OCI-LY1 (cell line): ENCODE measurements around the gene XYLT1.

Experiments
- H2AFZ ChIP-seq: fragments of 200-600 bp; sonication (generic), shearing (Covaris generic); 2 replicates; pipeline ENCODE4 v1.6.0; 2014; ENCODE audit warnings: antibody characterized with exemption, mild to moderate bottlenecking, low read length
- H3F3A ChIP-seq: fragments of 200-600 bp; sonication (generic), shearing (Covaris generic); 2 replicates; pipeline ENCODE4 v1.6.0; 2014; ENCODE audit warnings: mild to moderate bottlenecking, antibody characterized with exemption, low read length, moderate library complexity; ENCODE audit not compliant: insufficient read depth
- H3K27ac ChIP-seq: fragments of 200-600 bp; sonication (generic); 2 replicates; pipeline ENCODE4 v1.5.1; 2014; ENCODE audit warnings: low read length, mixed run types, mild to moderate bottlenecking, low read depth; ENCODE audit not compliant: poor library complexity, severe bottlenecking
- H3K27me3 ChIP-seq: fragments of 200-600 bp; sonication (generic); 2 replicates; pipeline ENCODE4 v1.6.0; 2014; ENCODE audit warnings: antibody characterized with exemption, mild to moderate bottlenecking, low read length, moderate library complexity; ENCODE audit not compliant: insufficient read depth
- H3K36me3 ChIP-seq: fragments of 200-600 bp; sonication (generic); 2 replicates; pipeline ENCODE4 v1.6.1; 2014; ENCODE audit warnings: mild to moderate bottlenecking, antibody characterized with exemption, low read length, moderate library complexity, mixed read lengths; ENCODE audit not compliant: insufficient read depth
- H3K4me1 ChIP-seq: fragments of 200-600 bp; sonication (generic); 2 replicates; pipeline ENCODE4 v1.5.1; 2014; ENCODE audit warnings: mild to moderate bottlenecking, low read length, moderate library complexity; ENCODE audit not compliant: insufficient read depth, severe bottlenecking
- H3K4me2 ChIP-seq: fragments of 200-600 bp; sonication (generic), shearing (Covaris generic); 2 replicates; pipeline ENCODE4 v1.6.1; 2014; ENCODE audit warnings: low read length
- H3K4me3 ChIP-seq: fragments of 200-600 bp; sonication (generic); 2 replicates; pipeline ENCODE4 v1.5.1; 2014; ENCODE audit warnings: low read length, low read depth, mild to moderate bottlenecking, mixed read lengths; ENCODE audit not compliant: poor library complexity, severe bottlenecking
- H3K79me2 ChIP-seq: fragments of 200-600 bp; shearing (Covaris generic); 2 replicates; pipeline ENCODE4 v1.6.1; 2016; ENCODE audit warnings: mixed run types, low read length, mixed read lengths; ENCODE audit not compliant: insufficient read depth
- H3K9ac ChIP-seq: fragments of 200-600 bp; sonication (generic), shearing (Covaris generic); 2 replicates; pipeline ENCODE4 v1.6.1; 2014; ENCODE audit warnings: mild to moderate bottlenecking, low read length, mixed read lengths
- H3K9me2 ChIP-seq: fragments of 200-600 bp; sonication (generic), shearing (Covaris generic); 2 replicates; pipeline ENCODE4 v1.6.1; 2014; ENCODE audit warnings: low read depth, mild to moderate bottlenecking, low read length, mixed read lengths
- H3K9me3 ChIP-seq: fragments of 200-600 bp; shearing (Covaris generic); 2 replicates; pipeline ENCODE4 v1.6.1; 2014; ENCODE audit warnings: low read length, mixed read lengths
- H4K20me1 ChIP-seq: fragments of 200-600 bp; sonication (generic), shearing (Covaris generic); 2 replicates; pipeline ENCODE4 v1.6.0; 2016; ENCODE audit warnings: mild to moderate bottlenecking, low read length; ENCODE audit not compliant: insufficient read depth
- EZH2 ChIP-seq: fragments of 200-600 bp; sonication (generic), shearing (Covaris generic); IDR thresholded peaks from 2 replicates; pipeline ENCODE4 v1.8.0; 2017; ENCODE audit warnings: borderline replicate concordance, mixed run types, mild to moderate bottlenecking, antibody characterized with exemption, low read length, moderate library complexity, mixed read lengths
- TF ChIP-seq, protein P1 (sequence below): fragments of 200-600 bp; sonication (generic), shearing (Covaris generic); IDR thresholded peaks from 2 replicates; pipeline ENCODE4 v1.5.1; 2017; ENCODE audit warnings: mild to moderate bottlenecking, antibody characterized with exemption, low read length, moderate library complexity, mixed read lengths

XYLT1 gene

DNA sequence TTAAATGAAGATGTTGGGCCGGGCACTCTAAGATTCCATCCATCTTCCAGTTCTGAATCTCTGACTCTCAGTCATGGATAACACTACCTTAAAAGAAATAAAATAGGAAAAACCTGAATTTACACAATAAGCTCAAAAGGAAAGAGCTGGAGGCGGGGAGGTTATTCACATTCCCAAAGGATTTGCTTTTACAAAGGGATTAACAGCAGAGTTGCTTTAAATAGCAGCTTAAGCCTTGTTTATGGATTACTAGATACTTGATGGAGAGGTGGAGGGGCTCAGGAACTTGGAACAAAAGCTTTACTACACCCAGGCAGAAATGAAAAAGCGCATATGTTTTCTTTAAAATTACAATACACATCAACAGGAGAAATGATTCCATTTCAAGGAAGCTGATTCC is 84.5 kb downstream of the XYLT1 start:
- no peaks in the 10 kb centered on the region for H3K9me2 ChIP-seq
- H3K79me2 ChIP-seq = peaks cover 5% of the 10 kb centered on the region; the same call in 1 of the 2 replicates
- H3K4me1 ChIP-seq = peaks cover 16% of the 10 kb centered on the region
- H3K36me3 ChIP-seq = peaks cover 4% of the 10 kb centered on the region; the same call in 1 of the 2 replicates
- H3K9me3 ChIP-seq = no peaks in the 10 kb centered on the region
- no peaks in the 10 kb centered on the region for H3F3A ChIP-seq
- H3K4me2 ChIP-seq = no peak overlapping the region
- no peak overlapping the region for H3K9ac ChIP-seq
- TF ChIP-seq, protein P1, sequence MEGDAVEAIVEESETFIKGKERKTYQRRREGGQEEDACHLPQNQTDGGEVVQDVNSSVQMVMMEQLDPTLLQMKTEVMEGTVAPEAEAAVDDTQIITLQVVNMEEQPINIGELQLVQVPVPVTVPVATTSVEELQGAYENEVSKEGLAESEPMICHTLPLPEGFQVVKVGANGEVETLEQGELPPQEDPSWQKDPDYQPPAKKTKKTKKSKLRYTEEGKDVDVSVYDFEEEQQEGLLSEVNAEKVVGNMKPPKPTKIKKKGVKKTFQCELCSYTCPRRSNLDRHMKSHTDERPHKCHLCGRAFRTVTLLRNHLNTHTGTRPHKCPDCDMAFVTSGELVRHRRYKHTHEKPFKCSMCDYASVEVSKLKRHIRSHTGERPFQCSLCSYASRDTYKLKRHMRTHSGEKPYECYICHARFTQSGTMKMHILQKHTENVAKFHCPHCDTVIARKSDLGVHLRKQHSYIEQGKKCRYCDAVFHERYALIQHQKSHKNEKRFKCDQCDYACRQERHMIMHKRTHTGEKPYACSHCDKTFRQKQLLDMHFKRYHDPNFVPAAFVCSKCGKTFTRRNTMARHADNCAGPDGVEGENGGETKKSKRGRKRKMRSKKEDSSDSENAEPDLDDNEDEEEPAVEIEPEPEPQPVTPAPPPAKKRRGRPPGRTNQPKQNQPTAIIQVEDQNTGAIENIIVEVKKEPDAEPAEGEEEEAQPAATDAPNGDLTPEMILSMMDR = no peak
- TF ChIP-seq EZH2 = no peak
- no peaks in the 10 kb centered on the region for H4K20me1 ChIP-seq
- H3K27me3 ChIP-seq = no peaks in the 10 kb centered on the region
- no peak overlapping the region for H2AFZ ChIP-seq
- H3K27ac ChIP-seq = no peak overlapping the region
- H3K4me3 ChIP-seq = no peak overlapping the region

DNA sequence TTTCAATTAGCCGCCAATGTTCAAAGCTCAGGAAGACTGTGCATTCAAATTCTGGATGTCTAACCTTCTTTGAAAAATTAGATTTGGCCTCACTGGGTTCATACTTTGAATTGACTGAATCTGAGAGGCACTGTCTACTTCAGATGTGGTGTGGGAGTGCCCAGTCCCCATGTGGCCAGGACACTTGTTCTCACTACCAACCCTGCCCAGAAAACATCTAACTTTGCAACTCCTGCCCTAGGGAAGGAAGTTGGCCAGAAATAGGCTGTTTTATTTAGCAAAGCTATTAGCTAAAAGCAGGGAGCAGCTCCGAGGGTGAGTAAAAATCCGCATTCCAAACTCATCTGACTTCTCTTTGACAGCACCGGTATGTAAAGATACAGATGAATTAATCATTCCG is 86.3 kb downstream of the XYLT1 start:
- peaks cover 4% of the 10 kb centered on the region; the same call in 1 of the 2 replicates for H3K36me3 ChIP-seq
- no peaks in the 10 kb centered on the region for H3F3A ChIP-seq
- no peak overlapping the region for H2AFZ ChIP-seq
- H3K9me3 ChIP-seq = no peaks in the 10 kb centered on the region
- no peak overlapping the region for H3K27ac ChIP-seq
- no peaks in the 10 kb centered on the region for H3K27me3 ChIP-seq
- H3K9ac ChIP-seq = no peak overlapping the region
- TF ChIP-seq EZH2 = no peak
- TF ChIP-seq, protein P1 = no peak
- H3K4me3 ChIP-seq = no peak overlapping the region
- H3K79me2 ChIP-seq = peaks cover 8% of the 10 kb centered on the region; the same call in 1 of the 2 replicates
- H3K9me2 ChIP-seq = no peaks in the 10 kb centered on the region
- H3K4me1 ChIP-seq = peaks cover 27% of the 10 kb centered on the region
- H3K4me2 ChIP-seq = no peak overlapping the region
- H4K20me1 ChIP-seq = no peaks in the 10 kb centered on the region

- Histone ChIP-seq H3K36me3 (peaks cover 4% of the 10 kb centered on the region; the same call in 1 of the 2 replicates), H3K4me3 (no peak overlapping the region), H3K9me2 (no peaks in the 10 kb centered on the region), H3K4me2 (no peak overlapping the region), H3K27me3 (no peaks in the 10 kb centered on the region), H3K27ac (no peak overlapping the region), H3F3A (no peaks in the 10 kb centered on the region), H3K79me2 (peaks cover 10% of the 10 kb centered on the region; the same call in 1 of the 2 replicates), H3K9me3 (no peaks in the 10 kb centered on the region), H2AFZ (no peak overlapping the region), H3K9ac (no peak overlapping the region), H3K4me1 (peaks cover 39% of the 10 kb centered on the region), H4K20me1 (no peaks in the 10 kb centered on the region)
- TF ChIP-seq, protein P1 = no peak
- no peak for TF ChIP-seq EZH2
These were observed 87.6 kb downstream of the XYLT1 start for GRCh38 chr16:17382949-17383863.
